ENCODE measurements around the gene NOP53. TPM values are rescaled to one million over a fixed set of nuclear protein-coding genes. Genes with fewer than 3 reads are reported as not detected.
"Not testable (repeated sequence)": the region's sequence is repeated elsewhere in the genome, so short reads cannot be mapped to it uniquely, and the experiment has no call there.

Gene NOP53
- total RNA-seq, 4 donors from 2014 or later = 329 to 412 (median 356) TPM

- Histone ChIP-seq H3K27ac (peak within 1 kb of the TSS; percentile 90), H3K36me3 (peaks cover 15% of the 10 kb centered on the region), H3K4me3 (peak within 1 kb of the TSS; percentile 77), H3K4me1 (peaks cover 50% of the 10 kb centered on the region), H3K27me3 (no peaks in the 10 kb centered on the region), H3K9me3 (no peaks in the 10 kb centered on the region)
- 5% methylated on average over 39 of the region's 52 CpGs for WGBS
- no peak for DNase-seq (ENCODE audit: low spot score in 2 of 2)
- peak in 2 of 3 donors; percentile 68 to 77 for TF ChIP-seq POLR2AphosphoS5 (IDR thresholded peaks at IDR 0.05)
- TF ChIP-seq EP300 (IDR thresholded peaks at IDR 0.05) = no peak
- TF ChIP-seq POLR2A (IDR thresholded peaks at IDR 0.05) = peak in 1 of 2 donors; percentile 25
- TF ChIP-seq, protein P1, sequence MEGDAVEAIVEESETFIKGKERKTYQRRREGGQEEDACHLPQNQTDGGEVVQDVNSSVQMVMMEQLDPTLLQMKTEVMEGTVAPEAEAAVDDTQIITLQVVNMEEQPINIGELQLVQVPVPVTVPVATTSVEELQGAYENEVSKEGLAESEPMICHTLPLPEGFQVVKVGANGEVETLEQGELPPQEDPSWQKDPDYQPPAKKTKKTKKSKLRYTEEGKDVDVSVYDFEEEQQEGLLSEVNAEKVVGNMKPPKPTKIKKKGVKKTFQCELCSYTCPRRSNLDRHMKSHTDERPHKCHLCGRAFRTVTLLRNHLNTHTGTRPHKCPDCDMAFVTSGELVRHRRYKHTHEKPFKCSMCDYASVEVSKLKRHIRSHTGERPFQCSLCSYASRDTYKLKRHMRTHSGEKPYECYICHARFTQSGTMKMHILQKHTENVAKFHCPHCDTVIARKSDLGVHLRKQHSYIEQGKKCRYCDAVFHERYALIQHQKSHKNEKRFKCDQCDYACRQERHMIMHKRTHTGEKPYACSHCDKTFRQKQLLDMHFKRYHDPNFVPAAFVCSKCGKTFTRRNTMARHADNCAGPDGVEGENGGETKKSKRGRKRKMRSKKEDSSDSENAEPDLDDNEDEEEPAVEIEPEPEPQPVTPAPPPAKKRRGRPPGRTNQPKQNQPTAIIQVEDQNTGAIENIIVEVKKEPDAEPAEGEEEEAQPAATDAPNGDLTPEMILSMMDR (IDR thresholded peaks at IDR 0.05) = peak; percentile 89 to 95
Observed at GRCh38 chr19:47713046-47714021, 32.0 kb upstream of the NOP53 start, which contains the start of gene EHD2. Gene EHD2, plus strand, starts transcription at chr19:47713422. Its CDS starts 3,191 bp downstream, at chr19:47716613.

DNA sequence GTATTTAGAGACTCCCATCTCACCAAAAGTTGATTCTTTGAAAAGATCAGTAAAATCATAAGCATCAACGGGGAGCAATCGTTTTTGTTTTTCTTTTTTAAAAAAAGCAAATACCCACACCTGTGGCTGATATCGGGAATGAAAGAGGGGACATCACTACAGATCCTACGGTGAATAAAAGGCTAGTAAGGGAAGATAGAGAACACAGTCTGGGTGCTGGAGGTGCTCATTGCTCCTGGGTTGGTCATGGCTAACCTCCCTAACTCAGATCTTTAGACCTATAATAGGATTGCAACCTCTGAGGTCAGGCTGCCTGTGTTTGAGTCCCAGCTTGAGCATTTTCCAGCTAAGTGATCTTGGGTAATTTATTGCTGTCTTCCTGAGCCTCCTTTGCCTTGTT lies 31.0 kb upstream of the NOP53 start:
- Histone ChIP-seq H3K9me3 (no peaks in the 10 kb centered on the region), H3K36me3 (peaks cover 15% of the 10 kb centered on the region), H3K4me1 (peaks cover 60% of the 10 kb centered on the region), H3K27me3 (no peaks in the 10 kb centered on the region), H3K27ac (peak overlapping the region; percentile 90), H3K4me3 (peak overlapping the region; percentile 77)
- WGBS = 68% methylated on average over 4 of the region's 4 CpGs
- TF ChIP-seq, protein P1 (IDR thresholded peaks at IDR 0.05) = no peak
- TF ChIP-seq POLR2AphosphoS5 (IDR thresholded peaks at IDR 0.05) (no peak), EP300 (IDR thresholded peaks at IDR 0.05) (no peak), POLR2A (IDR thresholded peaks at IDR 0.05) (no peak)
- DNase-seq (ENCODE audit: low spot score in 2 of 2) = no peak

GRCh38 chr19:47714855-47715254 lies 30.5 kb upstream of the NOP53 start:
- Histone ChIP-seq H3K36me3 (peaks cover 15% of the 10 kb centered on the region), H3K4me3 (peak overlapping the region; percentile 77), H3K4me1 (peaks cover 65% of the 10 kb centered on the region)
- not testable (repeated sequence) for DNase-seq (ENCODE audit: low spot score in 2 of 2); H3K27me3 ChIP-seq; H3K9me3 ChIP-seq; H3K27ac ChIP-seq

- H3K36me3 ChIP-seq = peaks cover 15% of the 10 kb centered on the region
- peaks cover 81% of the 10 kb centered on the region for H3K4me1 ChIP-seq
- H3K4me3 ChIP-seq = peak overlapping the region; percentile 31
- peak overlapping the region; percentile 22 for H3K27ac ChIP-seq
- TF ChIP-seq, protein P1 (IDR thresholded peaks at IDR 0.05) = no peak
- TF ChIP-seq EP300 (IDR thresholded peaks at IDR 0.05) (no peak), POLR2AphosphoS5 (IDR thresholded peaks at IDR 0.05) (no peak), POLR2A (IDR thresholded peaks at IDR 0.05) (no peak)
- DNase-seq (ENCODE audit: low spot score in 2 of 2) = no peak
- H3K27me3 ChIP-seq = no peaks in the 10 kb centered on the region
- H3K9me3 ChIP-seq = no peaks in the 10 kb centered on the region
- 73% methylated on average over 14 of the region's 32 CpGs for WGBS
Observed at GRCh38 chr19:47716270-47716937, 28.9 kb upstream of the NOP53 start.

GRCh38 chr19:47718415-47719046 lies 26.8 kb upstream of the NOP53 start:
- H3K27me3 ChIP-seq; DNase-seq (ENCODE audit: low spot score in 2 of 2); H3K9me3 ChIP-seq: not testable (repeated sequence)
- Histone ChIP-seq H3K4me3 (peak overlapping the region; percentile 23), H3K36me3 (peaks cover 15% of the 10 kb centered on the region), H3K4me1 (peaks cover 79% of the 10 kb centered on the region), H3K27ac (peak overlapping the region; percentile 85)
- WGBS = 38% methylated on average over 11 of the region's 11 CpGs
